DMS153 treated with DMSO at 0.1 percent for 48 hours (cell line): Measurements from ENCODE around the gene HOXC11.

Experiments used
- DNase-seq: peaks from one replicate; lab custom pipeline; 2025; ENCODE audit not compliant: unreplicated experiment; lab: John Stamatoyannopoulos, UW

The HOXC11 gene

GRCh38 chr12:53941750-53942149, 31.2 kb upstream of the HOXC11 start:
- DNase-seq, result no peak

GRCh38 chr12:53942467-53942997, 30.4 kb upstream of the HOXC11 start:
- DNase-seq, result no peak

- no peak for DNase-seq
These were observed 28.7 kb upstream of the HOXC11 start for GRCh38 chr12:53944209-53944608.

- DNase-seq, result no peak
These were observed 27.7 kb upstream of the HOXC11 start for GRCh38 chr12:53944907-53945847.

GRCh38 chr12:53947743-53948142, 25.2 kb upstream of the HOXC11 start:
- DNase-seq, result no peak

- DNase-seq, result no peak
These were observed 24.0 kb upstream of the HOXC11 start for GRCh38 chr12:53948650-53949593.

GRCh38 chr12:53949631-53950436, 23.1 kb upstream of the HOXC11 start:
- no peak for DNase-seq

GRCh38 chr12:53950437-53950773, 22.5 kb upstream of the HOXC11 start:
- no peak for DNase-seq

- no peak for DNase-seq
These were observed 21.9 kb upstream of the HOXC11 start for GRCh38 chr12:53950789-53951576.

GRCh38 chr12:53951577-53952334, 21.2 kb upstream of the HOXC11 start:
- no peak for DNase-seq

GRCh38 chr12:53952335-53952694, 20.6 kb upstream of the HOXC11 start:
- DNase-seq, result no peak

- DNase-seq, result no peak
These were observed 19.8 kb upstream of the HOXC11 start for GRCh38 chr12:53952871-53953734.

GRCh38 chr12:53953831-53954693, 18.9 kb upstream of the HOXC11 start:
- DNase-seq, result no peak

- no peak for DNase-seq
These were observed 18.3 kb upstream of the HOXC11 start, which contains the start of gene HOXC12 for GRCh38 chr12:53954694-53955035. TSS of gene HOXC12 (plus strand) at chr12:53954903. CDS start at chr12:53954930, 27 bp downstream.

GRCh38 chr12:53955036-53955775, 17.7 kb upstream of the HOXC11 start:
- no peak for DNase-seq

- DNase-seq, result no peak
These were observed 17.1 kb upstream of the HOXC11 start for GRCh38 chr12:53955776-53956250.
